DMS79 treated with DMSO at 0.1 percent for 48 hours (cell line): ENCODE measurements around the gene TASOR2.

Experiments
- DNase-seq: peaks from one replicate; lab custom pipeline; 2025; lab: John Stamatoyannopoulos, UW

Gene TASOR2, protein sequence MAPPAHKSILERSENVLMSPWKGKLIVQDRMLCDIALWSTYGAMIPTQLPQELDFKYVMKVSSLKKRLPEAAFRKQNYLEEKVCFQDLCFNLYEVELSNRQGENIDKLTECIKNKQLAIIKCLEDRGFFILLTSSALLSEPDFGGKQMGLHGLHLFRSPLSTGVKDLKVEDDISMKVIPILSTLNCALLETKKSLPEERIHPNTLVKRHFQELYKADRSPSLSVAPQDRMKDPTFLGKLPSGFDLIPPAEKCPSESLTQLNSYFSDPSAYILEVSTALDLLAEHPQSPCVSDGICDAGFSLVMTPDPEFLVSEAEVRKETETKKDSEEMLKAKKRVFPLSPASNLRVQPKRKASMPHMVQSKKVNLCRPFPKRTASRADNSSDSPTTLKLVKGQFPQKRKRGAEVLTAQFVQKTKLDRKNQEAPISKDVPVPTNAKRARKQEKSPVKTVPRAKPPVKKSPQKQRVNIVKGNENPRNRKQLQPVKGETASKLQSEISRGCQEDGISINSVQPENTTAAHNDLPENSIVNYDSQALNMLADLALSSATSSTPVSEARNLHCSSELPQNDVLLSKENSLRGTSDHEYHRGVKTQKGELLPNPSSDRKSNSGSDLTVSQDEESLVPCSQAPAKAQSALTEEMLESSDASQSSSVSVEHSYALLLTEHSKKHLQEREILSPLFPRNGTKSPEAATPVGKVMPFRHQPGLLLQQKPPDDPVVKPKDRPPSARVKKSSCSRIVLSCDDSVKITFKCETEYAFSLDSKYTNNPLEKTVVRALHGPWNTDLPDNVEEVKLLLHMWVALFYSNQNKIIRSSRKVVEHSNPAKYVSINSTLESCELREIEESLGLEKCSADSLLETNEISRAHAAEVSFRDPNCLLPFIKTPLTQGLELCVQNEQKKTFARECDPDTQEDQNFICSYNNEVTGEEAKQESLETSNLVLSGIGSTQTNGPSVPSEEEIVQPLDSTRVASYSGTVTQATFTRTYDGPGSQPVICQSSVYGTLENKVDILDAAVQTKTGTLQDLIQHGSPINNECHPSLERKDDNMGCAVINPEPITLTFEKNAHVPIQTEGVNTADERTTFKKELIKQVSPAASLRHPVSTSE (N-terminal part only)

DNA sequence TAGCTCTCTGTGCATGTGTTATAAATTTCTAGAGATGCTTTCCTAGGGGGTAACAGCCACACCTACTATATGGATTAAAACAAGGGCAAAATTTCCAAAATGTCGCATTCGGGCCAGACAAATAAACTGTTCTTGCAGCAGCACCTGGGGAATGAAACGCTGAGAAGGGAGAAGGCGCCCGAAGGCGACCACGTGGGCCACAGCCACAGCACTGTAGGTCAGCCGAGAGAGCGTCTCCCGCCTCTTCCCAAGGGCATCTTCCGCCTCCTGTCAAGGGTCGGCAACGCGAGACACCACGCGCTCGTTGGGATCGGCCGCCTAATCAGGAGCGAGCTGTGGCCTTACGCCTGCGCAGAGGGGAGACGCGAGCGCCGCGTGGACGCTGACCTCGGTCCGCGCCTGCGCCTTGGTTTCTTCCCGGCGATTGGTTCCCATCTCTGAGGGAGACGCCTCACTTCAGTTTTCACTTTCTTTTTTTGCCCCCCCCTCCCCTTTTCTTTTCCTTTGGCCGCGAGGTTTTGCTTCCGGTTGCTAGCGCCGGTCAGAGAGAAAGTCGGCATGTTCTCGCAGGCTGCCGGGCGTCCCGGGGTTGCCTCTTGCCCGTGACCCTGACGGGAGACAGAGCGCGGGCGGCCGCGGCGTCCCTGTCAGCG lies at the start of gene TASOR2:
TSS of gene TASOR2 (plus strand) at position 521 of the 653 bp plus-strand sequence. CDS start 35,805 bp downstream, outside the sequence.
- DNase-seq: peak; percentile 76

DNA sequence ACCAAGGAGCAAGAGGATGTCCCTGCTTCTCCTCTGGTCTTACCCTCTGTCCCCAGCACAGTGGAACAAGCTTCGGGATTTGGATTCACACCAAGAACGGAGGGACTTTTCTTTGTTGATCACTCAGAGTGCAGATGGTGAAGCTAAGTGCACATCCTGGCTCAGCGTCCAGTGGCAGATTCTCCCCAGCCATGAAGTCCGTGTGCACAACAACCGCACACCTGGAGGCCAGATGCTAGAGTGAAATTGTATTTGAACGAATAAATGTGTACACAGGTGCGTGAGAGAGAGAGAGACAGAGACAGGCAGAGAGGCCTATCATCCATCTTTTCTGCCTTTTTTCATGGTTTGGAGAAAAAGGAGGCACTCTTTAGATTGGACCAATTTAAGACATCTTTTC lies 49.7 kb upstream of the TASOR2 start:
- no peak for DNase-seq

DNA sequence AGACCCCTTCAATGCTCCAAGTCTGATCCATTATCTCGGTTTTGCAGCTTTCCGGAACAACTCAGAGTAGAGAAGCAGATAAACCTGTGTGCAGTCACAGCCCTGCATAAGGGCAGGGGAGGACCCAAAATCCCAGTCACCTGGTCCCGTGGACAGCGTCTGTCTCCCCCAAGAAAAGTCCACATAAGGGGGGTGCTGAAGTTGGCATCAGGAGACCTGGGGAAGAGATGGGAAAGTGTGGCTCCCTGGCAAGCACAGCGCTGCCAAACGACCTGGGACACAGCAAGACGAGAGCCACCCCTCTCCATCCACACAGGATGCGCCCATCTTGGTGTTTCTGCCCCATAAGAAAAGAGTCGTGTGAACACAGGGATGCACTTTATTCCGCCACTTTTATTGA lies 46.1 kb upstream of the TASOR2 start:
- DNase-seq: no peak

DNA sequence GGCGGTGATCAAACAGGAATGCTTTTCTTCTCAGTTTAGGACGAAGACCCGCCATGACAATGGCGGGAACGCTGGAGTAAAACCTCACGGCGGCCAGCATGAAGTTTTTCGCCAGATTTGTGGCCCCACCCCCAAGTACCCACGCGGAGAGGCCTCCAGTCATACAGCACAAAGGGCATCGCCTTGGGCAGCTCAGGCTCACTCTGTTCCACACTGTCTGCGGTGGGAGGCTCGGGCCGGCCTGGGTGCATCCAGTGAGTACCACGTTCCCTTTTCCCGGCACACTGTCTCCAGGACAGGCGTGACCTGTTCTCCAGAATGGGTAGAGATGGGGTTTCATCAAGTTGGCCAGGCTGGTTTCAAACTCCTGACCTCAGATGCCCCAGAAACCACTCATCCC lies 45.6 kb upstream of the TASOR2 start:
- no peak for DNase-seq

DNA sequence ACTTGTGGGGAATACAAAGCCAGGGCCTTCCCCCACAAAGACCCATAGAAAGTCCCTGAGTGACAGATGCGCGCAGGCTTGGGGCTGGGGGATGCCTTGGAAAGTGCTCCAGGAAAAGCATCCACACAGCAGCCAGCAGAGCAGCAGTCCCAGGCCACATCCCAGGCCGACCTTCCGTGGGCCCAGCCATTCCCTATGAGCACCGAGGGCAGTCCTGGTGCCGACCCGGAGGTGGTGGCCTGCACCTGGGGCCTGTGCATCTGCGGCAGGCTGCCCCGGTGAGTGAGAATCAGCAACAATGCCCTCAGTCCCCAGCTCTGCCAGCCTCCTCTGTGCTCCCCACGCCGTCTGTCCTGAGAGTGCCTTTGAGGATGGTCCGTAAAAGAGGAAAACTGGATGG lies 44.6 kb upstream of the TASOR2 start:
- DNase-seq: no peak

DNA sequence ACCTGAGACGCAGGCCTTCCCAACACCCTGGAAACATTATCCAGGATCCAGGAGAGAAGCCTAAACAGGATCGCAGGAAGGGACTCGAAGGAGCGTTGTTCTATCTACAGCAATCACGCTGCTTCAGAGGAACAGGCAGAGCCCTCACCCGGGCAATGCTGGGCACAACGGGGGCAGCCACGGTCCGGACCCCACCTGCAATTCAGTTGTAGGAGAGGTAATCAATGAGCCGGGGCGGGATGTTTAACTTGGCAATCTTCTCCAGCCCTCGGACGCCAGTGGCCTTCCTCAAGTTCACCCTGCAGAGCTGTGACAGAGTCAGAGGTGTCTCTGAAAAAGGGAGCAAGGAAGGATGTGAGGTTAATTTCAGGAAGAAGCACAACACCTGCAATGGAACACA lies 44.1 kb upstream of the TASOR2 start:
- no peak for DNase-seq

DNA sequence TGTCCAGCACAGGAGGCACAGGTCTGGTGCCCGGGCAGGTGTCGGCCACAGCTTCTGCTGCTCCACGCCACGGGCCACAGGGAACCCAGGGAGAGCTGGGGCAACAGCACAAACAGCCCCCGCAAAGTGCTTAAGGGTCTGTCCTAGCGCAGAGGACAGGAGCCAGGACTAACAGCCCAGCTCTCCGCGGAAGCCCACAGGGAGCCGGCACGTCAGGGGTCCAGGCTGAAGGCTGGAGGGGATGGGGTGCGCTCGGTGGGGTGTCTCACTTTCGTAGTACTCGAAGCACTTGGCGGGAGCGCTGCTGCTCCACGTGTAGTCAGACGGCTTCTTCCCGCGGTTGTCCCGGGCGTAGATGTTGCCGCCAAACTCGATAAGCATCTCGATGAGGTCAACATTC lies 43.1 kb upstream of the TASOR2 start:
- no peak for DNase-seq

DNA sequence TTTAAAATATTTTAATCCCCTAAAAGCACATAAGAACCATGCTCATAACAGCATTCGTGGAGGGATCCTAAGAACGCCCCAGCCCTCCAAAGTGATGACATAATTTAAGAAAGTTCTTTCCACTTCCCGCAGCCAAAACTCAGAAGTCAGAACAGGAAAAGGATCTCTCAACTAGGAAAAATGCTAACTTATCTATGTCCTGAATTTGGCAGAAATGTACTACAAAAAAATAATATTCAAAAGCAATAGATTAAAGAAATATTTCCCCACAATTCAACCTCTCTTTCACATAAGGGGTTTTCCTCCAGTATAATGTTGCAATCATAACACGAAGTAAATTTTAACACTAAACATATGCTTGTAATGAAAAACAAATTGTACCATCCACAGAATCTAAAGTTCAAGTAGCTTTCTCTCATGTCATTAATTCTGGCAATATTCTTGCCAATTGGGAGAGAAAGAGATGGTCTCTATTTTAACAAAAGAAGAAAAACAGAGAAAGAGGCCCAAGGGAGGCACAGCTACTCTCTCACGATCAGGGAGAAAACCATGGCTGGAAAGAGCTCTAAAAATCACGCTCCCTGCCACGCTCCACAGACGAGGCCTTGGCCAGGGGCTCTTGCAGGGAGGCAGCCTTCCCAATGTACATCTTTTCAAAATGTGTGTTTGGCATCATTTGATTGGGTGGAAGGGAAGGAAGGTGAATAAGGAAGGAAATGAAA lies 41.1 kb upstream of the TASOR2 start:
- no peak for DNase-seq

DNA sequence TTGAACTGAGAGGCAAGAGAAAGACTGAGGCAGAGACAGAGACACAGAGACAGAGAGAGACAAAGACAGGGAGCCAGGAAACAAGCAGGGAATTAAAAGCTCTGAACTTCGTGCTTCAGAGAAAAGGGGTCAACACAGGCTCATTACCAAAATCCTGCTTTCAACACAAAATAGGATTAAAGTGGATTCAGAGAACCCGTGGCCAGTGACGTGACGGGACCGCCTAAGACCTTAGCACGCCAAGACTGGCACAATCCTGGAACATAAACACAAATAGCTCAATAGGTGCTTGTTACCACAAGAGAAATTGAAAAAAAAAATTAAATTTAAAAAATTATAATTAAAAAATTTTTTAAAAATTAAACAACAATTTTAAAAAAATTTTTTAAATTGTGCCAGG lies 39.7 kb upstream of the TASOR2 start:
- no peak for DNase-seq

DNA sequence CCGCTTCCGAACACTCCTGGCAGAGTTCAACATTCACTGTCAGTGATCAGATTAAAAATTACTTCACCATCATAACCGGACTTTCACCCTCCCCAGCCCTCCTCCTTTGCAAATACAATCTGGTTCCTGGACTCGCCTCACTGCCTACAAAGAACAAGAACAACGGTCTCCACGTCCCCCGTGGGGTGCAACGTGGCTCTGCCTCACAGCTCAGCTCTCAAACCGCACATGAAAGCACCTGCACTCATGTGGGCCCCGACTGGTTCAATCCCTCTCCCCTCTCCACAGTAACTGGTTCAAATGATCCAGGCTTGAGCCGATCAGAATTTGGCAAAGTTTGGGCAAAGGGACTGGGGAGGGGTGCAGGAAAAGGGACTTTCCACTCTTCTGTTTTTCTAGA lies 39.3 kb upstream of the TASOR2 start:
- DNase-seq: no peak

DNA sequence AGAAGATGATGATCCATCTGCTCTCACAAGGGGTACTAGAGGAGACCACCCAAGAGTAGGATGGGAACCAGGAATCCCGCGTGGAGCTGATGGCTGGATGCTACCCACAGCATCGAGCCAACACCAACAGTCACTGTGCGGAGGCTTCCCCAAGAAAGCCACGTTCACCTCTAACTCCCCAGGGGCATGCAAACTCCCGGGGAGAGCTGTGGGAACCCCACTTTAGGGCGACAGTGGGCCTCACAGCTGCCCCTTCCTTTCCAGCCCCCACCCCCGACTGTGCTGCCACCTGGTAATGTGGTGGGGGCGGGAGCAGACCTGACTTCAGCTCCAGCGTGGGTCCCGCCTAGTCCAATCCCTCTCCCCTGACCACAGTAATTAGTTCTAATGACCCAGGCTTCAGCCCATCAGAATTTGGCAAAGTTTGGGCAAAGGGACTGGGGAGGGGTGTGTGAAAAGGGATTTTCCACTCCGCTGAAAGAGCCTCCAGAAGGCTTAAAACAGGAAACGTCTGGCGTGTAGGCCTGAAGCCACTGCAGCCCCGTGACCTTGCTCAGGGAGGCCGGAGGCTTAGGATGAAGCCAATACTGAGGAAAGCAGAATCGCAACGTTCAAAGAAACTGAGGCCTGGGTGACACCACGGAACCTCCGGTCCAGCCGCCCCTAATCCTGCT lies 38.6 kb upstream of the TASOR2 start:
- DNase-seq: no peak

DNA sequence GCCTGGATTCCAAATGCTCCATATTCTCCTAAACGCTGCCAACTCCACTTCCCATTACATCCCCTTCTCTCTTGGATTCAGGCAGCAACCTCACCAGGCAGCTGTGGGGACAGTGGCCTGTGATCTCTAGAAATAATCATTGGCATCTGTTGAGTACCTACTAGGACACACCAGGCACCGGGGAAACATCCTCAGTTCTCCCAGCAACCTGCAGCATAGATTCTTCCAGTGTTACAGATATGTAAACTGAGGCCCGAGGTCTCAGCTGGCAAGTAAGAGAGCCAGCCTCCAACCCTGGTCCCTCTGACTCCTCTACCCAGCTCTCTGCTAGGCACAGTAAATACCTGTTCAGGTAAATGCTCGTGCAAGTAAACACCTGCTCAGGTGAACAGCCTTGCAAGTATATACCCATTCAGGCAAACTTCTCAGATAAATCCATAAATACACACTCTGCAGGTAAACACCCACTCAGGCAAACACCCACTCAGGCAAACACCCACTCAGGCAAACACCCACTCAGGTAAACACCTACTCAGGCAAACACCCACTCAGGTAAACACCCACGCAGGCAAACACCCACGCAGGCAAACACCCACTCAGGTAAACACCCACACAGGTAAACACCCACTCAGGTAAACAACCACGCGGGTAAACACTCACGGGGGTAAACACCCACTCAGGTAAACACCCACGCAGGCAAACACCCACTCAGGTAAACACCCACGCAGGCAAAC lies 37.0 kb upstream of the TASOR2 start:
- no peak for DNase-seq

DNA sequence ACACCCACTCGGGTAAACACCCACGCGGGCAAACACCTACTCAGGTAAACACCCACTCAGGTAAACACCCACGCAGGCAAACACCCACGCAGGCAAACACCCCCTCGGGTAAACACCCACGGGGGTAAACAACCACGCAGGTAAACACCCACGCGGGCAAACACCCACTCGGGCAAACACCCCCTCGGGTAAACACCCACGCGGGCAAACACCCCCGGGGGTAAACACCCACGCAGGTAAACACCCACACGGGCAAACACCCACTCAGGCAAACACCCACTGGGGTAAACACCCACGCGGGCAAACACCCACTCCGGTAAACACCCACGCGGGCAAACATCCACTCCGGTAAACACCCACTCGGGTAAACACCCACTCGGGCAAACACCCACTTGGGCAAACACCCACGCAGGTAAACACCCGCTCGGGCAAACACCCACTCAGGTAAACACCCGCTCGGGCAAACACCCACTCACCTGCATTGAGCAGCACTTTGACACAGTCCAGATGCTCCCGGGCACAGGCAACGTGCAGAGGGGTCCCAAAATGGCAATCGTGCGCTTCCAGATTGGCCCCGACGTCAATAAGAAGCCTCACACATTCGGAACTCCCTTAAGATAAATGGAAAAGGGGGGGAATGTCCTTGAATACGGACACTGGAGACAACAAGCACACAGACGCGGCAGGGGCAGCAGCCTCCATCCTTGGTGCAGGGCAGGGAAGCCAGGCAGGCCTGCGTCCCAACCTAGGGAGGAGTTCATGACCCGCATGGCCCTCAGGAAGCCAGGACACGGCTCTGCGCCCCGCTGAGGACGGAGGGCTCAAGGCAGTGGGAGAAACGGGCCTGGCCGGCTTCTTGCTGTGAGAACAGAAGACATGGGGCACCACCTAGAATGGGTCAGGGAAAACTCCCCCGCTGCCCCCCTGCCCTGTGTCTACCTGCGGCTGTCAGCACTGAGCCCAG lies 35.9 kb upstream of the TASOR2 start:
- no peak for DNase-seq

DNA sequence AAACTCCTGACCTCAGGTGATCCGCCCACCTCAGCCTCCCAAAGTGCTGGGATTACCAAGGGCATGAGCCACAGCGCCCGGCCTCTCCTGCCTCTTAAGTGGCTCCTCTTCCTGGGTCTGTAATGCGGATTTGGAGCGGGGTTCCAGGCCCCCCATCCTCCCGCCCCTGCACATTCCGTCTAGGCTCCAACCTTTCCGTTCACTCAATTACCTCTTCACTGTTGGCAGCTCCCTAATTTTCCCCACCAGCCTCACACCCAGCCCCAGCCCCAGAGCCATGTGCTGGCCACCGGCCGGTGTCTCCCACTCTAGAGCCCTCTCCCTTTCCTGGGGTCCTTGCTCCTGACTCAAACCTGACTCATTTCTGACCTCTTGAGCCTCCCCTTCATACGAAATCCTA lies 34.9 kb upstream of the TASOR2 start:
- DNase-seq: no peak

DNA sequence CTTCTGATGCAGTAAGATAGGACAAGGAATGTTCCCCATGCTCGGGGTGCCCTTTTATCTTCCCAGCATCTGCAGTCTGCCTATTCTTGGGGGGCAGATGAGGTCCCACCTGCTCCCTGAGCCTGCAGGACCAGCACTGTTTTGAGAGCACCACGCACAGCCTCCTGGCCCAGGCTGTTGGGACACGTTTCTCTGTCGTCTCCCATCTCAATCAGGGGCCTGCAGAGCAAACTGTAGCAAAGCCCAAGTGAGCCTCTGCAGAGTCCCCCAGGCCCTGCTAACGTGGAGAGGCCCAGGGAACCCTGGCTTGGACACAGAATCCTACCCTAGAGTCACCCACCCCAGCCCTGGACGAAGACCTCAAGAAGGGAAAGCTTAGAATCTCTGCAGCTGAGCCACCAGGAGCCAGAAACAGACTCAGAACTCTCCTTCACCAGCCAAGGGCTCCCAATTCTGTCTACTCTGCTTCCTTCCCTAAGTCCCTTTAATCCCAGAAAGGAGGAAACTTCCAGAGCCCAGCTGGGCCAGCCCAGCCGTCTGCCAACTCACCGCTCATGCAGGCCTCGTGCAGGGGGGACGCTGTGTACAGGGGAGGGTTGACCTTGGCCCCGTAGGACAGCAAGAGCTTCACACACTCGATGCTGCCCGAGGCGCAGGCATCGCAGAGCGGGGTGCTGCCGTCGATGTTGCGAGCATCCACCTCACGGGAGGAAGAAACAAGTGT lies 33.8 kb upstream of the TASOR2 start:
- no peak for DNase-seq

DNA sequence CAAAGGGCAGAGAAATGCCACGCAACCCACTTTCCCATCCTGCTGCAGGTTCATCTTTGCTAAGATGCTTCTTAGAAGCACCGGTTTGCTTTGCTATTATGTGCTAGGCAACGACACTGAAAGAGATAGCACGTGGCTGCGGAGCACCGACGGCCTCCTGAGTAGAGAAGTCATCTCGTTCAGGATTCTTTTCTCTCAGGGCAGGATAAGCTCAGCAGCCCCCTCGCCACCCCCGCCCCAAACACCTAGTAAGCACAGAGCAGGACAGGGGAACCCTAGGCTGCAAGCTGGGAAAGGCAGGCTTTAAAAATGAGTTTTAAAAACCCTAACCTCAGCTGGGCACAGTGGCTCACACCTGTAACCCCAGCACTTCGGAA lies 33.3 kb upstream of the TASOR2 start:
- no peak for DNase-seq

DNA sequence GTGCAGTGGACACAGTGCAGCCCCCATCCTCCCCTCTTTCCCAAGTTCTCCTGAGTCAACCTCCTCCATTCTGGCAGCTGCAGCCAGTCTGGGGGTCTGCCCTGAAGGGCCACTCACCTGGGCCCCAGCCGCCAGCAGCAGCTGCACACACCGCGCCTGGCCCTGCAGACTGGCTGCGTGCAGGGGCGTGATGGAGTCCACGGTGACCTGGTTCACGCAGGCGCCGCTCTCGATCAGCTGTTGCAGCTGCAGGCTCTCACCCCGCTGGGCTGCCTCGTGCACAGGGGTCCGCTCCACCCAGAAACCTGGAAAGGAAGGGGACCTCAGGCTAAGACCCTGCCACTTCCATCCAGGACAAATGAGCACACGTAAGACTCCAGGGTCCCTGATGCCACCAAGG lies 31.9 kb upstream of the TASOR2 start:
- DNase-seq: no peak

DNA sequence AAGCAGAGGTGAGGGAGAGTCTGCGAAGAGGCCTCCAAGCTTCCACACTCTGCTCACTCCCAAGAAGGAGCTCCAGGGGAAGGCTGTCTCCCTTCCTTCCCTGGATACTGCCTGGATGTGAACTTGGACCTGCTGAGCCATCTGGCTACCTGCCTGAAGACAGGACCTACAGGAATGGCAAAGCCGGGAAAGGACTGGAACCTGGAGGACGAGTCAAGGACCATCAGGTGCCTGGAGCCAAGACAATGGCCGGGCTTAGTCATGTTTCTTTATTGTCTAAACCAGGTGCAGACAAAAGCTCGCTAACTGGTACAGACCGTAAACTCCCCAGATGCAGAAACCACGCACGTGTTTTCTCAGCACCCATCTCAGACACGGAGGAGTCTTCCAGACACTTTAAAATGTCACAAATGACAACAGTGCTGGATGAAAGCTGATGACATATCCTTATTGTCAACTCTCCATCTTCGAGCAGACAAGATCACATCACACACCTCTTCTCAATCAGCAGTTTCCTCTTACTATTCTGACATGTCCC lies 30.4 kb upstream of the TASOR2 start:
- peak; percentile 32 for DNase-seq
